ENCODE measurements around the gene SLC18B1.

Gene SLC18B1

GRCh38 chr6:132758689-132759088 lies 39.7 kb downstream of the SLC18B1 start:
- H3K27me3 ChIP-seq (ENCODE audit: insufficient read depth, low read length), result no peaks in the 10 kb centered on the region
- H3K23ac ChIP-seq (ENCODE audit: low read length), result no peak overlapping the region
- no peak overlapping the region for H3K4me3 ChIP-seq (ENCODE audit: low read depth, low read length)
- no peaks in the 10 kb centered on the region for H3K79me2 ChIP-seq (ENCODE audit: control insufficient read depth, insufficient read depth, low read length, poor library complexity)
- H3K9me3 ChIP-seq (ENCODE audit: insufficient read depth, low read depth, low read length), result no peaks in the 10 kb centered on the region
- H3K18ac ChIP-seq (ENCODE audit: low read length), result no peak overlapping the region
- no peaks in the 10 kb centered on the region for H3K36me3 ChIP-seq (ENCODE audit: control insufficient read depth in 1 of 2, insufficient read depth in 2 of 2, low read length in 2 of 2)
- no peak overlapping the region for H4K91ac ChIP-seq (ENCODE audit: low read depth, low read length)
- no peaks in the 10 kb centered on the region for H3K4me1 ChIP-seq (ENCODE audit: control insufficient read depth in 1 of 2, insufficient read depth in 2 of 2, low read length in 2 of 2)
- H2AK5ac ChIP-seq (ENCODE audit: low read length), result no peak overlapping the region
- peak overlapping the region; percentile 4 for H3K9ac ChIP-seq (ENCODE audit: low read length)
- H2AFZ ChIP-seq (ENCODE audit: insufficient read depth, low read length, poor library complexity), result no peak overlapping the region
- no peak overlapping the region for H2BK5ac ChIP-seq (ENCODE audit: low read depth, low read length, poor library complexity)
- H3K4ac ChIP-seq (ENCODE audit: low read depth, low read length), result no peak overlapping the region
- no peak overlapping the region for H3K4me2 ChIP-seq (ENCODE audit: low read length)
- peak; percentile 76 to 83 for DNase-seq
- no peak overlapping the region for H4K8ac ChIP-seq (ENCODE audit: low read depth, low read length)
- H4K12ac ChIP-seq (ENCODE audit: low read depth, low read length), result no peak overlapping the region
- no peak overlapping the region for H2BK12ac ChIP-seq (ENCODE audit: low read length)
- no peak overlapping the region for H3K14ac ChIP-seq (ENCODE audit: low read length)
- no peak overlapping the region for H3K27ac ChIP-seq (ENCODE audit: low read depth, low read length)
- H2BK120ac ChIP-seq (ENCODE audit: insufficient read depth, low read length, poor library complexity), result no peak overlapping the region
- no peaks in the 10 kb centered on the region for H3K79me1 ChIP-seq (ENCODE audit: low read length)
- WGBS (ENCODE audit: extremely low coverage, insufficient coverage, insufficient read length), result no CpG with 5 or more reads among the region's 2 CpGs

GRCh38 chr6:132752255-132752654 lies 46.2 kb downstream of the SLC18B1 start:
- Histone ChIP-seq H4K8ac (ENCODE audit: low read depth, low read length) (no peak overlapping the region), H3K4ac (ENCODE audit: low read depth, low read length) (no peak overlapping the region), H4K91ac (ENCODE audit: low read depth, low read length) (no peak overlapping the region), H3K79me1 (ENCODE audit: low read length) (no peaks in the 10 kb centered on the region), H3K4me3 (ENCODE audit: low read depth, low read length) (no peak overlapping the region), H3K14ac (ENCODE audit: low read length) (no peak overlapping the region), H3K27ac (ENCODE audit: low read depth, low read length) (no peak overlapping the region), H3K27me3 (ENCODE audit: insufficient read depth, low read length) (no peaks in the 10 kb centered on the region), H2AFZ (ENCODE audit: insufficient read depth, low read length, poor library complexity) (no peak overlapping the region), H3K36me3 (ENCODE audit: control insufficient read depth in 1 of 2, insufficient read depth in 2 of 2, low read length in 2 of 2) (no peaks in the 10 kb centered on the region), H3K4me1 (ENCODE audit: control insufficient read depth in 1 of 2, insufficient read depth in 2 of 2, low read length in 2 of 2) (no peaks in the 10 kb centered on the region), H2BK5ac (ENCODE audit: low read depth, low read length, poor library complexity) (no peak overlapping the region), H3K9ac (ENCODE audit: low read length) (peak overlapping the region; percentile 11), H3K23ac (ENCODE audit: low read length) (no peak overlapping the region), H2BK12ac (ENCODE audit: low read length) (no peak overlapping the region), H4K12ac (ENCODE audit: low read depth, low read length) (no peak overlapping the region), H3K9me3 (ENCODE audit: insufficient read depth, low read depth, low read length) (no peaks in the 10 kb centered on the region), H2AK5ac (ENCODE audit: low read length) (no peak overlapping the region), H3K18ac (ENCODE audit: low read length) (no peak overlapping the region), H3K4me2 (ENCODE audit: low read length) (no peak overlapping the region), H2BK120ac (ENCODE audit: insufficient read depth, low read length, poor library complexity) (no peak overlapping the region), H3K79me2 (ENCODE audit: control insufficient read depth, insufficient read depth, low read length, poor library complexity) (no peaks in the 10 kb centered on the region)
- no CpG with 5 or more reads among the region's 1 CpG for WGBS (ENCODE audit: extremely low coverage, insufficient coverage, insufficient read length)
- no peak for DNase-seq

- Histone ChIP-seq H3K27ac (ENCODE audit: low read depth, low read length) (no peak overlapping the region), H3K4me2 (ENCODE audit: low read length) (no peak overlapping the region), H3K79me1 (ENCODE audit: low read length) (no peaks in the 10 kb centered on the region), H4K12ac (ENCODE audit: low read depth, low read length) (no peak overlapping the region), H3K23ac (ENCODE audit: low read length) (no peak overlapping the region), H4K91ac (ENCODE audit: low read depth, low read length) (no peak overlapping the region), H3K36me3 (ENCODE audit: control insufficient read depth in 1 of 2, insufficient read depth in 2 of 2, low read length in 2 of 2) (no peaks in the 10 kb centered on the region), H3K9me3 (ENCODE audit: insufficient read depth, low read depth, low read length) (no peaks in the 10 kb centered on the region), H3K4me1 (ENCODE audit: control insufficient read depth in 1 of 2, insufficient read depth in 2 of 2, low read length in 2 of 2) (no peaks in the 10 kb centered on the region), H4K8ac (ENCODE audit: low read depth, low read length) (no peak overlapping the region), H2BK12ac (ENCODE audit: low read length) (no peak overlapping the region), H3K27me3 (ENCODE audit: insufficient read depth, low read length) (no peaks in the 10 kb centered on the region), H2BK120ac (ENCODE audit: insufficient read depth, low read length, poor library complexity) (no peak overlapping the region), H3K79me2 (ENCODE audit: control insufficient read depth, insufficient read depth, low read length, poor library complexity) (no peaks in the 10 kb centered on the region), H2AK5ac (ENCODE audit: low read length) (no peak overlapping the region), H3K18ac (ENCODE audit: low read length) (no peak overlapping the region), H3K9ac (ENCODE audit: low read length) (no peak overlapping the region), H2AFZ (ENCODE audit: insufficient read depth, low read length, poor library complexity) (no peak overlapping the region), H3K4me3 (ENCODE audit: low read depth, low read length) (no peak overlapping the region), H2BK5ac (ENCODE audit: low read depth, low read length, poor library complexity) (no peak overlapping the region), H3K4ac (ENCODE audit: low read depth, low read length) (no peak overlapping the region), H3K14ac (ENCODE audit: low read length) (no peak overlapping the region)
- no CpG with 5 or more reads among the region's 1 CpG for WGBS (ENCODE audit: extremely low coverage, insufficient coverage, insufficient read length)
- DNase-seq, result no peak
Observed at GRCh38 chr6:132751828-132752227, 46.6 kb downstream of the SLC18B1 start.

GRCh38 chr6:132751306-132751705 lies 47.1 kb downstream of the SLC18B1 start:
- Histone ChIP-seq H3K9me3 (ENCODE audit: insufficient read depth, low read depth, low read length) (no peaks in the 10 kb centered on the region), H3K4me3 (ENCODE audit: low read depth, low read length) (no peak overlapping the region), H4K8ac (ENCODE audit: low read depth, low read length) (no peak overlapping the region), H3K9ac (ENCODE audit: low read length) (no peak overlapping the region), H3K18ac (ENCODE audit: low read length) (no peak overlapping the region), H4K12ac (ENCODE audit: low read depth, low read length) (no peak overlapping the region), H3K4ac (ENCODE audit: low read depth, low read length) (no peak overlapping the region), H3K27me3 (ENCODE audit: insufficient read depth, low read length) (no peaks in the 10 kb centered on the region), H2BK120ac (ENCODE audit: insufficient read depth, low read length, poor library complexity) (no peak overlapping the region), H3K79me1 (ENCODE audit: low read length) (no peaks in the 10 kb centered on the region), H3K79me2 (ENCODE audit: control insufficient read depth, insufficient read depth, low read length, poor library complexity) (no peaks in the 10 kb centered on the region), H2BK5ac (ENCODE audit: low read depth, low read length, poor library complexity) (no peak overlapping the region), H3K14ac (ENCODE audit: low read length) (no peak overlapping the region), H3K4me1 (ENCODE audit: control insufficient read depth in 1 of 2, insufficient read depth in 2 of 2, low read length in 2 of 2) (no peaks in the 10 kb centered on the region), H2AFZ (ENCODE audit: insufficient read depth, low read length, poor library complexity) (no peak overlapping the region), H3K23ac (ENCODE audit: low read length) (no peak overlapping the region), H4K91ac (ENCODE audit: low read depth, low read length) (no peak overlapping the region), H3K4me2 (ENCODE audit: low read length) (no peak overlapping the region), H3K27ac (ENCODE audit: low read depth, low read length) (no peak overlapping the region), H2BK12ac (ENCODE audit: low read length) (no peak overlapping the region), H2AK5ac (ENCODE audit: low read length) (no peak overlapping the region), H3K36me3 (ENCODE audit: control insufficient read depth in 1 of 2, insufficient read depth in 2 of 2, low read length in 2 of 2) (no peaks in the 10 kb centered on the region)
- DNase-seq, result no peak
- WGBS (ENCODE audit: extremely low coverage, insufficient coverage, insufficient read length), result no CpG with 5 or more reads among the region's 4 CpGs

Measured in trophoblast cell (in vitro differentiated cells and primary cell).